ENCODE data around the gene PIERCE2.

The PIERCE2 gene

GRCh38 chr15:55422089-55422488, 13.8 kb downstream of the PIERCE2 start:
- TF ChIP-seq, protein P1, sequence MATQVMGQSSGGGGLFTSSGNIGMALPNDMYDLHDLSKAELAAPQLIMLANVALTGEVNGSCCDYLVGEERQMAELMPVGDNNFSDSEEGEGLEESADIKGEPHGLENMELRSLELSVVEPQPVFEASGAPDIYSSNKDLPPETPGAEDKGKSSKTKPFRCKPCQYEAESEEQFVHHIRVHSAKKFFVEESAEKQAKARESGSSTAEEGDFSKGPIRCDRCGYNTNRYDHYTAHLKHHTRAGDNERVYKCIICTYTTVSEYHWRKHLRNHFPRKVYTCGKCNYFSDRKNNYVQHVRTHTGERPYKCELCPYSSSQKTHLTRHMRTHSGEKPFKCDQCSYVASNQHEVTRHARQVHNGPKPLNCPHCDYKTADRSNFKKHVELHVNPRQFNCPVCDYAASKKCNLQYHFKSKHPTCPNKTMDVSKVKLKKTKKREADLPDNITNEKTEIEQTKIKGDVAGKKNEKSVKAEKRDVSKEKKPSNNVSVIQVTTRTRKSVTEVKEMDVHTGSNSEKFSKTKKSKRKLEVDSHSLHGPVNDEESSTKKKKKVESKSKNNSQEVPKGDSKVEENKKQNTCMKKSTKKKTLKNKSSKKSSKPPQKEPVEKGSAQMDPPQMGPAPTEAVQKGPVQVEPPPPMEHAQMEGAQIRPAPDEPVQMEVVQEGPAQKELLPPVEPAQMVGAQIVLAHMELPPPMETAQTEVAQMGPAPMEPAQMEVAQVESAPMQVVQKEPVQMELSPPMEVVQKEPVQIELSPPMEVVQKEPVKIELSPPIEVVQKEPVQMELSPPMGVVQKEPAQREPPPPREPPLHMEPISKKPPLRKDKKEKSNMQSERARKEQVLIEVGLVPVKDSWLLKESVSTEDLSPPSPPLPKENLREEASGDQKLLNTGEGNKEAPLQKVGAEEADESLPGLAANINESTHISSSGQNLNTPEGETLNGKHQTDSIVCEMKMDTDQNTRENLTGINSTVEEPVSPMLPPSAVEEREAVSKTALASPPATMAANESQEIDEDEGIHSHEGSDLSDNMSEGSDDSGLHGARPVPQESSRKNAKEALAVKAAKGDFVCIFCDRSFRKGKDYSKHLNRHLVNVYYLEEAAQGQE (IDR thresholded peaks at IDR 0.05; ENCODE audit: low read depth), result no peak
- TF ChIP-seq, protein P2, sequence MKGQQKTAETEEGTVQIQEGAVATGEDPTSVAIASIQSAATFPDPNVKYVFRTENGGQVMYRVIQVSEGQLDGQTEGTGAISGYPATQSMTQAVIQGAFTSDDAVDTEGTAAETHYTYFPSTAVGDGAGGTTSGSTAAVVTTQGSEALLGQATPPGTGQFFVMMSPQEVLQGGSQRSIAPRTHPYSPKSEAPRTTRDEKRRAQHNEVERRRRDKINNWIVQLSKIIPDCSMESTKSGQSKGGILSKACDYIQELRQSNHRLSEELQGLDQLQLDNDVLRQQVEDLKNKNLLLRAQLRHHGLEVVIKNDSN (IDR thresholded peaks at IDR 0.05), result no peak
- no peak for TF ChIP-seq TCF12 (IDR thresholded peaks at IDR 0.05; ENCODE audit: low read depth)
- TF ChIP-seq TEAD4 (IDR thresholded peaks at IDR 0.05), result no peak
- TF ChIP-seq RAD21 (IDR thresholded peaks at IDR 0.05; ENCODE audit: low read depth), result no peak
- TF ChIP-seq NFIC (IDR thresholded peaks at IDR 0.05), result no peak
- TF ChIP-seq YY1 (IDR thresholded peaks at IDR 0.05; ENCODE audit: low read depth), result no peak
- no peak for TF ChIP-seq CEBPB (IDR thresholded peaks at IDR 0.05)
- no peak for TF ChIP-seq CREB1 (IDR thresholded peaks at IDR 0.05; ENCODE audit: low read depth)
- TF ChIP-seq EGR1 (IDR thresholded peaks at IDR 0.05), result no peak
- TF ChIP-seq, protein P3, sequence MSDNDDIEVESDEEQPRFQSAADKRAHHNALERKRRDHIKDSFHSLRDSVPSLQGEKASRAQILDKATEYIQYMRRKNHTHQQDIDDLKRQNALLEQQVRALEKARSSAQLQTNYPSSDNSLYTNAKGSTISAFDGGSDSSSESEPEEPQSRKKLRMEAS (IDR thresholded peaks at IDR 0.05), result no peak
- no peak for TF ChIP-seq TAF1 (IDR thresholded peaks at IDR 0.05; ENCODE audit: low read depth)
- TF ChIP-seq EP300 (IDR thresholded peaks at IDR 0.05; ENCODE audit: borderline replicate concordance), result no peak

GRCh38 chr15:55434989-55435825, 26.9 kb downstream of the PIERCE2 start:
- TF ChIP-seq RAD21 (IDR thresholded peaks at IDR 0.05; ENCODE audit: low read depth) (peak; percentile 62), FOXM1 (IDR thresholded peaks at IDR 0.05; ENCODE audit: borderline replicate concordance, low read depth) (no peak)

DNA sequence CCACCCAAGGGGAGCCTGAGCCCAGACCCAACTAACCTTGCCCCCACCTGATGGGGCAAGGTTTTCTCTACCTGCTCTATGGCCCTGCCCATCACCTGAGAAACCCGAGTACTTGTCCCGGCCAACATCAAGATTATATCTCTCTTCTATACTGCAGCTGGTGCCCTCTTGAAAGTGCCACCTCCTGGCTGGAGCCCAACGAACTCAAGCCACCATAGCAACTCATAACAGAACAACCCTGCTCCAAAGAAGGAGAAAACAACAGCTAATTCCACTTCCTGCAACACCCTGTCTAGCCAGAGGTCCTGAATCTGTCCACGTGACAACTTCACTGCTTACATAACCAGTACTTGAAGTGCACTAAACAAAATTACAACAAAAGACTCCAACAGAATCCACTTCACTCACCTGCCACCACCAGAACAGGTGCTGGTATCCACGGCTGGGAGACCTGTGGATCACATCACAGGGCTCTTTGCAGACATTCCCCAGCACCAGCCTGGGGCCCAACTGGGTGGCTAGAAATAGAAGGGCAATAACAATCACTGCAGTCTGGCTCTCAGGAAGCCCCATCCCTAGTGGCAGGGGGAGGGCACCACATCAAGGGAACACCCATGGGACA, 49.2 kb downstream of the PIERCE2 start:
- TF ChIP-seq YY1 (IDR thresholded peaks at IDR 0.05; ENCODE audit: low read depth) (no peak), TEAD4 (IDR thresholded peaks at IDR 0.05) (no peak), EP300 (IDR thresholded peaks at IDR 0.05; ENCODE audit: borderline replicate concordance) (no peak), TCF12 (IDR thresholded peaks at IDR 0.05; ENCODE audit: low read depth) (no peak), EGR1 (IDR thresholded peaks at IDR 0.05) (no peak), FOXM1 (IDR thresholded peaks at IDR 0.05; ENCODE audit: borderline replicate concordance, low read depth) (no peak), ZBTB7A (IDR thresholded peaks at IDR 0.05; ENCODE audit: low read depth) (no peak), CREB1 (IDR thresholded peaks at IDR 0.05; ENCODE audit: low read depth) (no peak), NFIC (IDR thresholded peaks at IDR 0.05) (no peak)
- TF ChIP-seq, protein P1 (IDR thresholded peaks at IDR 0.05; ENCODE audit: low read depth), result no peak

GRCh38 chr15:55461447-55461846, 53.2 kb downstream of the PIERCE2 start:
- no peak for TF ChIP-seq FOXM1 (IDR thresholded peaks at IDR 0.05; ENCODE audit: borderline replicate concordance, low read depth)
- TF ChIP-seq CEBPB (IDR thresholded peaks at IDR 0.05), result no peak
- no peak for TF ChIP-seq RAD21 (IDR thresholded peaks at IDR 0.05; ENCODE audit: low read depth)
- TF ChIP-seq TCF12 (IDR thresholded peaks at IDR 0.05; ENCODE audit: low read depth), result no peak
- no peak for TF ChIP-seq TAF1 (IDR thresholded peaks at IDR 0.05; ENCODE audit: low read depth)
- no peak for TF ChIP-seq NFIC (IDR thresholded peaks at IDR 0.05)
- TF ChIP-seq ZBTB7A (IDR thresholded peaks at IDR 0.05; ENCODE audit: low read depth), result no peak
- TF ChIP-seq CREB1 (IDR thresholded peaks at IDR 0.05; ENCODE audit: low read depth), result no peak
- TF ChIP-seq, protein P1 (IDR thresholded peaks at IDR 0.05; ENCODE audit: low read depth), result no peak
- no peak for TF ChIP-seq YY1 (IDR thresholded peaks at IDR 0.05; ENCODE audit: low read depth)
- TF ChIP-seq EGR1 (IDR thresholded peaks at IDR 0.05), result no peak
- no peak for TF ChIP-seq TEAD4 (IDR thresholded peaks at IDR 0.05)
- TF ChIP-seq, protein P2 (IDR thresholded peaks at IDR 0.05), result no peak
- no peak for TF ChIP-seq EP300 (IDR thresholded peaks at IDR 0.05; ENCODE audit: borderline replicate concordance)
- TF ChIP-seq, protein P3 (IDR thresholded peaks at IDR 0.05), result no peak

Measured in Ishikawa (cell line).